Measurements from ENCODE around the gene PRKN.

PRKN gene

DNA sequence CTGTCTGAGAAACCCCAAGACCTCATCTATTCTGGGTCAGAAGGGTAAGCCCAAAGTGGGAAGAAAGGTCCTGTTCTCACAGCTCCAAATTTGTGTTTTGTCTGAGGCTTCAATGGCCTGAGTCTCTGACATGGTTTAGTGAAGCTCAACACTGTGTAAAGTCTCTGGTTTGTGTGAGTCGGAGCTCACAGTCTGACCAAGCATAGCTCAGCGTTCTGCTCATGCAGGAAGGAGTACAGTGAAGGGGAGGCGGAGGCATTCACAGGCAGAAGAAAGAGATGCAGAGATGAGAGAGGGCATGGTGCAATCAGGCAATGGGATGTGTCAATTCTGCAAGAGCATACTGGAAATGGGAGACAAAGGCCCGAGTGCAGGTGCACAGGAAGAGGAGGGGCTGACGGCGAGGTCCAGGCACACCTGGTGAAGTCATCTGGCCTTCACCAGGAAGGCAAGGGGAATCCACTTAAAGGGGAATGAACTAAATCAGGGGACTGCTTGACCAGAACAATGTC lies 990.7 kb downstream of the PRKN start:
- Histone ChIP-seq H2AFZ (ENCODE audit: low read depth, low read length) (no peak overlapping the region), H3K36me3 (replicated peaks; ENCODE audit: low read depth, low read length) (no peaks in the 10 kb centered on the region), H3K4me2 (ENCODE audit: low read length) (no peak overlapping the region), H3K9ac (ENCODE audit: low read length) (no peak overlapping the region), H3K4me3 (ENCODE audit: low read length) (no peak overlapping the region), H3K4me1 (ENCODE audit: low read length) (no peaks in the 10 kb centered on the region), H4K20me1 (ENCODE audit: insufficient read depth, low read length) (no peaks in the 10 kb centered on the region), H3K79me2 (ENCODE audit: low read length) (no peaks in the 10 kb centered on the region), H3K27me3 (ENCODE audit: low read depth, low read length) (no peaks in the 10 kb centered on the region), H3K9me3 (ENCODE audit: insufficient read depth, low read length) (no peaks in the 10 kb centered on the region), H3K27ac (ENCODE audit: low read length) (no peak overlapping the region)
- no peak for TF ChIP-seq EZH2phosphoT487 (IDR thresholded peaks at IDR 0.05; ENCODE audit: low read depth)

DNA sequence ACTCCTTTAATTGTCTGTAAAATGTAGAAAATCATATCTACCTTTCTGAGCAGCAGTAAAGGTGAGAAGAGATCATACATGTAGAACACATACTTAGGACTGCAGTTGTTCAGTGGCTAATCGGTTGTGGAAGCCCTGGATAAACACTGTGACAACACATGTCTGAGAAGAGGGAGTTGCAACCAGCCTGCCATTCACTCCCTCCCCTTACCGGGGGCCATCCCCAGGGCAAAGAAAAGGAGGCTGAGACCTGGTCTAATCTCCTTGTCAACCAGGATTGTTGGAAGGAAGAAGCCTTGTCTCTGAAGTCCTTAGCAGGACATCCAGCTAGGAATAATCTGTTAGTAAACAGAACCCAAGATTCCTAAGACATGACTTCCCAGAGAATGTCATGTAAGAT lies 991.2 kb downstream of the PRKN start:
- H3K9ac ChIP-seq (ENCODE audit: low read length), result no peak overlapping the region
- H3K9me3 ChIP-seq (ENCODE audit: insufficient read depth, low read length), result no peaks in the 10 kb centered on the region
- H3K36me3 ChIP-seq (replicated peaks; ENCODE audit: low read depth, low read length), result no peaks in the 10 kb centered on the region
- no peaks in the 10 kb centered on the region for H3K27me3 ChIP-seq (ENCODE audit: low read depth, low read length)
- H3K4me2 ChIP-seq (ENCODE audit: low read length), result no peak overlapping the region
- H3K27ac ChIP-seq (ENCODE audit: low read length), result no peak overlapping the region
- no peaks in the 10 kb centered on the region for H3K4me1 ChIP-seq (ENCODE audit: low read length)
- no peak overlapping the region for H3K4me3 ChIP-seq (ENCODE audit: low read length)
- TF ChIP-seq EZH2phosphoT487 (IDR thresholded peaks at IDR 0.05; ENCODE audit: low read depth), result no peak
- TF ChIP-seq, protein P1, sequence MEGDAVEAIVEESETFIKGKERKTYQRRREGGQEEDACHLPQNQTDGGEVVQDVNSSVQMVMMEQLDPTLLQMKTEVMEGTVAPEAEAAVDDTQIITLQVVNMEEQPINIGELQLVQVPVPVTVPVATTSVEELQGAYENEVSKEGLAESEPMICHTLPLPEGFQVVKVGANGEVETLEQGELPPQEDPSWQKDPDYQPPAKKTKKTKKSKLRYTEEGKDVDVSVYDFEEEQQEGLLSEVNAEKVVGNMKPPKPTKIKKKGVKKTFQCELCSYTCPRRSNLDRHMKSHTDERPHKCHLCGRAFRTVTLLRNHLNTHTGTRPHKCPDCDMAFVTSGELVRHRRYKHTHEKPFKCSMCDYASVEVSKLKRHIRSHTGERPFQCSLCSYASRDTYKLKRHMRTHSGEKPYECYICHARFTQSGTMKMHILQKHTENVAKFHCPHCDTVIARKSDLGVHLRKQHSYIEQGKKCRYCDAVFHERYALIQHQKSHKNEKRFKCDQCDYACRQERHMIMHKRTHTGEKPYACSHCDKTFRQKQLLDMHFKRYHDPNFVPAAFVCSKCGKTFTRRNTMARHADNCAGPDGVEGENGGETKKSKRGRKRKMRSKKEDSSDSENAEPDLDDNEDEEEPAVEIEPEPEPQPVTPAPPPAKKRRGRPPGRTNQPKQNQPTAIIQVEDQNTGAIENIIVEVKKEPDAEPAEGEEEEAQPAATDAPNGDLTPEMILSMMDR (IDR thresholded peaks at IDR 0.05; ENCODE audit: low read depth, low read length), result no peak
- no peaks in the 10 kb centered on the region for H4K20me1 ChIP-seq (ENCODE audit: insufficient read depth, low read length)
- H3K79me2 ChIP-seq (ENCODE audit: low read length), result no peaks in the 10 kb centered on the region
- H2AFZ ChIP-seq (ENCODE audit: low read depth, low read length), result no peak overlapping the region

DNA sequence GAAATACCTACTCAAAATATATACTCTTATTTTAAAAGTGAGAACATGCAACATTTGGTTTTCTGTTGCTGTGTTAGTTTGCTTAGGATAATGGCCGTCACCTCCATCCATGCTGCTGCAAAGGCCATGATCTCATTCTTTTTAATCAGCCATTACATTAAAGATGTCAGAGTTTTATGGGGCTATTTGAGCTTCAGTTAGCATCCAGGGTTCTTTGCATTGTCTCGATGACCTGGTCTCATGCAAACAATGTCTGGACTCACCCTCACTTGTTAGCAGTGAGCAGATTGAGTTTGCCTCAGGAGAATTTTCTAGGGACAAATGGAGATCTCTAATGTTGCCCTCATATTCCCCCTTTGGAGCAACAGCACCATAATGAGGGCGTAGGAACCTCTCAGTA lies 995.0 kb downstream of the PRKN start:
- Histone ChIP-seq H3K36me3 (replicated peaks; ENCODE audit: low read depth, low read length) (no peaks in the 10 kb centered on the region), H3K27me3 (ENCODE audit: low read depth, low read length) (no peaks in the 10 kb centered on the region), H4K20me1 (ENCODE audit: insufficient read depth, low read length) (no peaks in the 10 kb centered on the region), H3K27ac (ENCODE audit: low read length) (no peak overlapping the region), H3K4me2 (ENCODE audit: low read length) (no peak overlapping the region), H3K4me3 (ENCODE audit: low read length) (no peak overlapping the region), H3K4me1 (ENCODE audit: low read length) (no peaks in the 10 kb centered on the region), H3K79me2 (ENCODE audit: low read length) (no peaks in the 10 kb centered on the region), H3K9ac (ENCODE audit: low read length) (no peak overlapping the region), H2AFZ (ENCODE audit: low read depth, low read length) (no peak overlapping the region), H3K9me3 (ENCODE audit: insufficient read depth, low read length) (no peaks in the 10 kb centered on the region)
- TF ChIP-seq, protein P1 (IDR thresholded peaks at IDR 0.05; ENCODE audit: low read depth, low read length), result no peak
- TF ChIP-seq EZH2phosphoT487 (IDR thresholded peaks at IDR 0.05; ENCODE audit: low read depth), result no peak

DNA sequence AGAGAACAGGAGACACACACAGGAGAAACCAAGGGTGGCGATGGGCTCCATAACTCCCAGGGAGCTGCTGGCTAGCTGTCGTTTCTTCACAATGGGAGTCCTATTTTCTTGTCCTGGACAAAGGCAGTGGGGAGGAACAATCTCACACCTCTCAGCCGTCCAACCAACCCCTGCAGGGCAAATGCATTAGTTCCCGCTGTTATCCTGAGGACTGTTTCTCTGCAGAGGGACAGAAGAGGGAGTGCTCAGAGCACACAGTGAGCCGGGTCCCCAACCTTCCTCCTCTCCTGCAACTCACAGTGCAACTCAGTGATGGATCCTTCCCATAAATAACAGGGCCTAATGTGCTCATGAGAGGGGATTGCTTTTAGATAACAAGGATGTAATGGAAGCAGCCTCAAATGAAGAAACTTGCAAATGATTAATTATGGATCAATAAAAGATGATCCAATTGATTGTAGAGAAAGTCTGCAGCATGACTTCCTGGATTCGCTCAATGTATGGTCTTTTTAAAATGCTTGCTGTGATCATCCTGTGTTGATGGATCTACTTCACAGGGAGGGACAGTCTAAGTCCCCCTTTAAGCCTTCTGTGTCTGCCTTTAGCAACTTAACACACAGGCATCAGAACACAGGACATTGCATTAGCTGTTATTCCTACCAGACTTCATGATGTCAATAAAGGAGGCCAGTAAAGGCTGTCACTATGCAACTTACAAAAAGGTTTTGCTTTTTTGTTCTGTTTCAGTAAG lies 1000.3 kb downstream of the PRKN start:
- Histone ChIP-seq H3K36me3 (replicated peaks; ENCODE audit: low read depth, low read length) (no peaks in the 10 kb centered on the region), H3K4me3 (ENCODE audit: low read length) (no peak overlapping the region)

DNA sequence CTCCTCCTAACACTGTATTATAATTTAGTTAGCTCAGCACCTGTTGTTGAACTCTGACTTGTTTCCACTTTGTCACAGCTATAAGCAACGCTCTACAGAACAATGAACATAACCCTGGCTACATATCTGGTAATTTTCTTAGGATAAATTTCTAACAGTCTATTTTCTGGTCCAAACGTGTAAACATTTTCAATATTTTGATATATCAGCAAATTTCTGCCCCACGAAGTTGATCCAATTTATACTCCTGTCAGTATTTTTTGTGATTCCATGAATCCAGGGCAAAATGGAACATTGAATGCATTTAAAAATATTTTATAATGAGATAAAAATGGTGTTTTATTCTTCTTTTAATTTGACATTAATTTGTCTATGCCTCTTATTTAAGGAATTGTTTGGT lies 1005.2 kb downstream of the PRKN start:
- no peak overlapping the region for H2AFZ ChIP-seq (ENCODE audit: low read depth, low read length)
- no peak overlapping the region for H3K4me2 ChIP-seq (ENCODE audit: low read length)
- no peaks in the 10 kb centered on the region for H3K79me2 ChIP-seq (ENCODE audit: low read length)
- TF ChIP-seq EZH2phosphoT487 (IDR thresholded peaks at IDR 0.05; ENCODE audit: low read depth), result no peak
- TF ChIP-seq, protein P1 (IDR thresholded peaks at IDR 0.05; ENCODE audit: low read depth, low read length), result no peak
- no peak overlapping the region for H3K4me3 ChIP-seq (ENCODE audit: low read length)
- no peaks in the 10 kb centered on the region for H3K36me3 ChIP-seq (replicated peaks; ENCODE audit: low read depth, low read length)
- no peak overlapping the region for H3K9ac ChIP-seq (ENCODE audit: low read length)
- no peaks in the 10 kb centered on the region for H3K27me3 ChIP-seq (ENCODE audit: low read depth, low read length)
- no peak overlapping the region for H3K27ac ChIP-seq (ENCODE audit: low read length)
- H3K9me3 ChIP-seq (ENCODE audit: insufficient read depth, low read length), result no peaks in the 10 kb centered on the region
- H4K20me1 ChIP-seq (ENCODE audit: insufficient read depth, low read length), result no peaks in the 10 kb centered on the region
- no peaks in the 10 kb centered on the region for H3K4me1 ChIP-seq (ENCODE audit: low read length)

More for the DNA sequence above, 1000.3 kb downstream of the PRKN start:
- no peak for TF ChIP-seq EZH2phosphoT487 (IDR thresholded peaks at IDR 0.05; ENCODE audit: low read depth)
- Histone ChIP-seq H3K27ac (ENCODE audit: low read length) (no peak overlapping the region), H3K79me2 (ENCODE audit: low read length) (no peaks in the 10 kb centered on the region), H2AFZ (ENCODE audit: low read depth, low read length) (no peak overlapping the region), H4K20me1 (ENCODE audit: insufficient read depth, low read length) (no peaks in the 10 kb centered on the region), H3K9ac (ENCODE audit: low read length) (no peak overlapping the region), H3K4me2 (ENCODE audit: low read length) (no peak overlapping the region), H3K9me3 (ENCODE audit: insufficient read depth, low read length) (no peaks in the 10 kb centered on the region), H3K27me3 (ENCODE audit: low read depth, low read length) (no peaks in the 10 kb centered on the region), H3K4me1 (ENCODE audit: low read length) (no peaks in the 10 kb centered on the region)

Data from OCI-LY3 (cell line).